HG02938 (cell line): ENCODE data around the gene CRAT.
A peak's percentile ranks its signal among the peaks of the same experiment; 100 is the strongest.

Source experiments
- ATAC-seq: cut with Tn5 transposase; IDR thresholded peaks from one replicate; pipeline ENCODE4 v1.9.1; 2021; ENCODE audit warnings: mild to moderate bottlenecking, moderate library complexity; ENCODE audit not compliant: unreplicated experiment

CRAT gene

GRCh38 chr9:129111528-129112151 is 1.0 kb upstream of the CRAT start:
- peak; percentile 11 for ATAC-seq

GRCh38 chr9:129109952-129110739 is 447 bp downstream of the CRAT start:
- peak; percentile 21 for ATAC-seq

- no peak for ATAC-seq
Observed at GRCh38 chr9:129109537-129109903, 1.1 kb downstream of the CRAT start.

GRCh38 chr9:129108805-129109536 is 1.6 kb downstream of the CRAT start:
- no peak for ATAC-seq

GRCh38 chr9:129108083-129108804 is 2.3 kb downstream of the CRAT start:
- no peak for ATAC-seq

- no peak for ATAC-seq
Observed at GRCh38 chr9:129107651-129108050, 2.9 kb downstream of the CRAT start.

GRCh38 chr9:129105857-129106694 is 4.5 kb downstream of the CRAT start:
- ATAC-seq, result no peak

GRCh38 chr9:129104051-129104450 is 6.5 kb downstream of the CRAT start:
- ATAC-seq, result no peak

GRCh38 chr9:129103595-129103965 is 7.0 kb downstream of the CRAT start:
- ATAC-seq, result no peak

GRCh38 chr9:129102791-129103594 is 7.6 kb downstream of the CRAT start:
- no peak for ATAC-seq

- no peak for ATAC-seq
Observed at GRCh38 chr9:129102095-129102525, 8.5 kb downstream of the CRAT start.

- no peak for ATAC-seq
Observed at GRCh38 chr9:129101279-129101678, 9.3 kb downstream of the CRAT start.

- no peak for ATAC-seq
Observed at GRCh38 chr9:129100383-129101169, 10.0 kb downstream of the CRAT start.

GRCh38 chr9:129098328-129098727 is 12.3 kb downstream of the CRAT start:
- ATAC-seq, result no peak

GRCh38 chr9:129097671-129098306 is 12.8 kb downstream of the CRAT start:
- ATAC-seq, result no peak

GRCh38 chr9:129095908-129096307 is 14.7 kb downstream of the CRAT start:
- ATAC-seq, result no peak

- no peak for ATAC-seq
Observed at GRCh38 chr9:129095170-129095667, 15.4 kb downstream of the CRAT start.
